Testis (tissue), 3 donors: Measurements from ENCODE around the gene DOCK6. TPM values are rescaled to one million over a fixed set of nuclear protein-coding genes. Genes with fewer than 3 reads are reported as not detected.

Experiments
- DNase-seq: peaks from one replicate; pipeline ENCODE4 v3.0.0-alpha.2; 2019
- H3K27ac ChIP-seq, 2 donors: fragments of 200-600 bp; sonication (generic); one replicate each; pipeline ENCODE4 v1.5.1; 2019
- H3K27me3 ChIP-seq: fragments of 200-600 bp; sonication (generic); one replicate; pipeline ENCODE4 v1.5.1; 2019
- H3K36me3 ChIP-seq: fragments of 200-600 bp; sonication (generic); one replicate; pipeline ENCODE4 v1.5.1; 2017; ENCODE audit warnings: low read depth; ENCODE audit errors: missing control alignments
- H3K4me1 ChIP-seq: fragments of 200-600 bp; sonication (generic); one replicate; pipeline ENCODE4 v1.5.1; 2019
- H3K4me3 ChIP-seq, 2 donors: fragments of 200-600 bp; sonication (generic); one replicate each; pipeline ENCODE4 v1.5.1; 2017 to 2019
- H3K9me3 ChIP-seq: fragments of 200-600 bp; sonication (generic); one replicate; pipeline ENCODE4 v1.5.1; 2017
- POLR2A ChIP-seq: fragments of 450-650 bp; IDR thresholded peaks from one replicate; pipeline ENCODE4 v1.6.1; 2017; ENCODE audit warnings: antibody characterized with exemption, mild to moderate bottlenecking, moderate library complexity
- WGBS, 2 donors: methylation state at CpG; one replicate each; pipeline ENCODE4 v1.1.5; 2018; 5-methylcytosine and 5-hydroxymethylcytosine counted together
- intact Hi-C: fragments of 100-400 bp; cut with DNase I; formaldehyde crosslinking; loops from one replicate; pipeline ENCODE4 v1.15.1; 2023; ENCODE audit warnings: low total_unique reads
- polyA plus RNA-seq: library from polyadenylated mRNA; stranded (reverse); fragments of 350-450 nt; fragmentation: Illumina TruSeq; extraction: RNeasy Lipid Tissue Mini Kit (QIAGEN cat#74804); gene quantifications from one replicate; pipeline ENCODE4 v1.2.3, GENCODE V29; 2014; ENCODE audit warnings: low read depth, low replicate concordance; ENCODE audit not compliant: insufficient read depth
- total RNA-seq, 2 donors: library from RNA; depleted of rRNA; stranded (reverse); fragments of >200 nt; gene quantifications; one replicate each; pipeline ENCODE4 v1.2.3, GENCODE V29; 2016
- TF ChIP-seq, protein P1 (sequence below), 3 experiments: fragments of 450-650 bp in 2 of 3; fragments of 200-600 bp in 1 of 3; sonication (generic) in 1 of 3; IDR thresholded peaks; one replicate each; pipeline ENCODE4 v1.5.1; 2016 to 2019; ENCODE audit warnings: antibody characterized with exemption in 3 of 3, mild to moderate bottlenecking in 2 of 3, moderate library complexity in 1 of 3

DOCK6 gene
- total and polyA plus RNA-seq, 3 donors from 2014 or later = 18.4 to 45.0 (median 32.5) TPM

DNA sequence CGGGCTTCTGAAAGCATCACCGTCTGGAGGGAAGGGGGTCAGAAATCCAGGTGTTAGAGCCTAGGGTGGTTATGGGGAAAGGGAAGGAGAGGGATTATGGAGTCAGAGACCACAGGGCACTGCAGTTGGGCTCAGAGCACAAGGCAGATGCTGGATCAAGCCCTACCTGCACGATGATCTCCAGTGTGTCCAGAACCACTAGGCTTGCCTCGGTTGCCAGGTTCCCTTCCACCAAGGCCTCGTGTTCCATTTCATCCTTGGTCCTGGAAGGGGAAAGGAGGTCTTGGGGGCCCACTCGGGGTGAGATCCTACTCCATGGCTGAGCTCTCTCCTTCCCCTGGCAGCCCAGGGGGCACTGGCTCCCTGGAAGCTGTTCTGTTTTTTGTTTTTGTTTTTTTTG is 47.9 kb downstream of the DOCK6 start:
- DNase-seq = no peak
- intact Hi-C loops = no loop called here
- 89 to 91% methylated on average over 6 of the region's 6 CpGs for WGBS, 2 donors
- Histone ChIP-seq H3K4me1 (no peaks in the 10 kb centered on the region), H3K9me3 (no peaks in the 10 kb centered on the region), H3K27me3 (no peaks in the 10 kb centered on the region), H3K27ac (no peak overlapping the region), H3K4me3 (no peak overlapping the region), H3K36me3 (no peaks in the 10 kb centered on the region)
- TF ChIP-seq, protein P1, sequence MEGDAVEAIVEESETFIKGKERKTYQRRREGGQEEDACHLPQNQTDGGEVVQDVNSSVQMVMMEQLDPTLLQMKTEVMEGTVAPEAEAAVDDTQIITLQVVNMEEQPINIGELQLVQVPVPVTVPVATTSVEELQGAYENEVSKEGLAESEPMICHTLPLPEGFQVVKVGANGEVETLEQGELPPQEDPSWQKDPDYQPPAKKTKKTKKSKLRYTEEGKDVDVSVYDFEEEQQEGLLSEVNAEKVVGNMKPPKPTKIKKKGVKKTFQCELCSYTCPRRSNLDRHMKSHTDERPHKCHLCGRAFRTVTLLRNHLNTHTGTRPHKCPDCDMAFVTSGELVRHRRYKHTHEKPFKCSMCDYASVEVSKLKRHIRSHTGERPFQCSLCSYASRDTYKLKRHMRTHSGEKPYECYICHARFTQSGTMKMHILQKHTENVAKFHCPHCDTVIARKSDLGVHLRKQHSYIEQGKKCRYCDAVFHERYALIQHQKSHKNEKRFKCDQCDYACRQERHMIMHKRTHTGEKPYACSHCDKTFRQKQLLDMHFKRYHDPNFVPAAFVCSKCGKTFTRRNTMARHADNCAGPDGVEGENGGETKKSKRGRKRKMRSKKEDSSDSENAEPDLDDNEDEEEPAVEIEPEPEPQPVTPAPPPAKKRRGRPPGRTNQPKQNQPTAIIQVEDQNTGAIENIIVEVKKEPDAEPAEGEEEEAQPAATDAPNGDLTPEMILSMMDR (IDR thresholded peaks at IDR 0.05) = no peak
- no peak for TF ChIP-seq POLR2A

DNA sequence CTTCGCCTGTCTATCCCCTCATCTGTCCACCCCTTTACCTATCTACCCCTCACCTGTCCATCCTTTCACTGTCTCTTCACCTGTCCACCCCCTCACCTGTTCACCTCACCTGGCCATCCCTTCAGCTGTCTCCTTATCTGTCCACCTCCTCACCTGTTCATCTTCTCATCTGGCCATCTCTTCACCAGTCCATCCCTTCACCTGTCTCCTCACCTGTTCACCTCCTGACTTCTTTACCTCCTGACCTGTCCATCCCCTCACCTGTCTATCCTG is 51.7 kb downstream of the DOCK6 start:
- H3K27ac ChIP-seq = no peak overlapping the region
- no peaks in the 10 kb centered on the region for H3K9me3 ChIP-seq
- intact Hi-C loops = no loop called here
- H3K4me3 ChIP-seq = no peak overlapping the region
- 87 to 96% methylated on average over 1 of the region's 1 CpG for WGBS, 2 donors
- H3K36me3 ChIP-seq = no peaks in the 10 kb centered on the region
- no peaks in the 10 kb centered on the region for H3K4me1 ChIP-seq
- DNase-seq = no peak
- H3K27me3 ChIP-seq = no peaks in the 10 kb centered on the region
- TF ChIP-seq, protein P1 (IDR thresholded peaks at IDR 0.05) = no peak
- TF ChIP-seq POLR2A = no peak

DNA sequence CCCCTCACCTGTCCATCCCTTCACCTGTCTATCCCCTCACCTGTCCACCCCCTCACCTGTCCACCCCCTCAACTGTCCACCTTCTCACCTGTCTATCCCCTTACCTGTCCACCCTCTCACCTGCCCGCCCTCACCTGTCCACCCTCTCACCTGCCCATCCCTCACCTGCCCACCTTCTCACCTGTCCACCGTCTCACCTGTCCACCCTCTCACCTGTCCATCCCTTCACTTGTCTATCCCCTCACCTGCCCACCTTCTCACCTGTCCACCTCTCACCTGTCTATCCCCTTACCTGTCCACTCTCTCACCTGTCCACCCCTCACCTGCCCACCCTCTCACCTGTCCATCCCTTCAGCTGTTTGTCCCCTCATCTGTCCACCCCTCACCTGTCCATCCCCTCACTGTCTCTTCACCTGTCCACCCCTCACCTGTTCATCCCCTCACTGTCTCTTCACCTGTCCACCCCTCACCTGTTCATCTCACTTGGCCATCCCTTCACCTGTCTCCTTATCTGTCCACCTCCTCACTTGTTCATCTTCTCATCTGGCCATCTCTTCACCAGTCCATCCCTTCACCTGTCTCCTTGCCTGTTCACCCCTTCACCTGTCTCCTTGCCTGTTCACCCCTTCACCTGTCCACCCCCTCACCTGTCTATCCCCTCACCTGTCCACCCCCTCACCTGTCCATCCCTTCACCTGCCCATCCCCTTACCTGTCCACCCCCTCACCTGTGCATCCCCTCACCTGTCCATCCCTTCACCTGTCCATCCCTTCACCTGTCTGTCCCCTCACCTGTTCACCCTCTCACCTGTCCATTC is 52.3 kb downstream of the DOCK6 start:
- DNase-seq = no peak
- intact Hi-C loops = no loop called here
- Histone ChIP-seq H3K4me1 (no peaks in the 10 kb centered on the region), H3K9me3 (no peaks in the 10 kb centered on the region), H3K4me3 (no peak overlapping the region), H3K36me3 (no peaks in the 10 kb centered on the region), H3K27ac (no peak overlapping the region), H3K27me3 (no peaks in the 10 kb centered on the region)
- WGBS, 2 donors = 86 to 92% methylated on average over 2 of the region's 2 CpGs
- no peak for TF ChIP-seq POLR2A
- TF ChIP-seq, protein P1 (IDR thresholded peaks at IDR 0.05) = no peak

- intact Hi-C loops = no loop called here
- no peak overlapping the region for H3K4me3 ChIP-seq
- TF ChIP-seq POLR2A = no peak
- TF ChIP-seq, protein P1 (IDR thresholded peaks at IDR 0.05) = no peak
- H3K27ac ChIP-seq = no peak overlapping the region
- no peak for DNase-seq
- no peaks in the 10 kb centered on the region for H3K36me3 ChIP-seq
- H3K9me3 ChIP-seq = no peaks in the 10 kb centered on the region
- H3K27me3 ChIP-seq = no peaks in the 10 kb centered on the region
- peaks cover 6% of the 10 kb centered on the region for H3K4me1 ChIP-seq
- 75 to 89% methylated on average over 21 to 38 of the region's 38 CpGs for WGBS, 2 donors
Measured at GRCh38 chr19:11208561-11209471, 53.5 kb downstream of the DOCK6 start.
